HL-60/S4 treated with retinoic acid at 250 ng/mL for 4 days and 3 days (cell line): ENCODE results near the gene FAM184A.
"Not testable (repeated sequence)": the region's sequence is repeated elsewhere in the genome, so short reads cannot be mapped to it uniquely, and the experiment has no call there.

ENCODE experiments used
- in situ Hi-C: fragments of 300-500 bp; cut with MboI; formaldehyde crosslinking; loops from 2 replicates; pipeline ENCODE4 v1.7.0; 2022; ENCODE audit warnings: low sequenced_read_pairs

The FAM184A gene

GRCh38 chr6:119078376-119079282, at the start of gene FAM184A:
TSS of gene FAM184A (minus strand) at chr6:119078664. CDS start at chr6:119078299, 365 bp downstream.
- in situ Hi-C loops: no loop called here

DNA sequence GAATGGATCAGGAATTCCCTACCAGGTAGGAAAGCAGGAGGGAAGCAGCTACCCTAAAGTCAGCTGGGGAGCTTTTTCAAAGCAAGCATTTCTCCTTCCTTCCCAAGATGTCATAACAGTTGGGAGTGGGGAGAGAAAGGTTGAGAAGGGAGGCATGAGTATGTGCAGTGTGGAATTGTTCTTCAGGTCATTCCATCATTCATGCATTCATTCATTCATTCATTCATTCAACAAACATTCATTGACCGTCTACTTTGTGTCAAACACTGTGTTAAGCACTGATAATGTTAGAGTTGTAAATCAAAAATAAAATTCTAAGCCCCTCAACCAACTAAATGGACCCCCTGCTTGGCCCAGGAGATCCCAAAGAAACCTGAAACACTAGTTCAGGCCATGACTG, 49.2 kb upstream of the FAM184A start:
- in situ Hi-C loops: no loop called here

DNA sequence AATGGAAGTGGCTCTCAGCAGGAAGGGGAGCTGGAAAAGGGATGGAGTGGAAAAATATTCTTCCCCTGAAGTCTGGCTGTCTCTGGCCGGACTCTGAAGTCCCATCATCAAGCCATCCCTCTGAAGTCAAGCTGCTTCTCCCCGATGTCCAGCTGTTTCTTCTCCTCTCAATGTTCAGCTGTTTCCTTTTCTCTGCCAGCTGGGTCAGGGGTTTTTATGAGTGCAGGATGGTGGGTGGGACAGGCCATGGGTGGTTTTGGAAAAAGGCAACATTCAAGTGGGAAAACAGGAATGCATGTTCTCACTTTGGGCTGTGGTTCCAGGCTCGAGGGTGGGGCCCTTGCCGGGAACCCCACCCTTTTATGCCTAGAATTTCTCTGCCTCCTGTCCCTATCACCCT, 48.4 kb upstream of the FAM184A start:
- in situ Hi-C loops: no loop called here

DNA sequence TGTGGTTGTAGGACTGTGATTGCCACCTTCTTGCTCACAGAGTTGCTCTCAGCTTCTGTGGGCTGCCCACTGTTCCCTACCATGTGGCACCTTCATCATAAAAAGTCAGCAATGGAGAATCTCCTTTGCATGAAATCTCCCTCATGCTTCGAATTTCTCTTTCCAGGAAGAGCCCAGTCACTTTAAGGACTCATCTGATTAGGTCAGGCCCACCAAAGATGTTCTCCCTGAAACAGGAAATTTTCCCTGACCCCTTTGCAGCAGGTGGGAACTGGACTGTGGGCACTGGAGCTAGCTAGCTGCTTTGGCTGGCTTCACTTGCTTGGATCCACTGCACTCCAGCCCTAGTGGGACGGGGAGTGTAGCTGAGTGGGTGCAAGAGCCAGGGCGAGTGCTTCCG, 47.7 kb upstream of the FAM184A start:
- in situ Hi-C loops: no loop called here

GRCh38 chr6:119125576-119125975, 47.1 kb upstream of the FAM184A start:
- in situ Hi-C loops: no loop called here

GRCh38 chr6:119124079-119124824, 45.8 kb upstream of the FAM184A start:
- in situ Hi-C loops: no loop called here

DNA sequence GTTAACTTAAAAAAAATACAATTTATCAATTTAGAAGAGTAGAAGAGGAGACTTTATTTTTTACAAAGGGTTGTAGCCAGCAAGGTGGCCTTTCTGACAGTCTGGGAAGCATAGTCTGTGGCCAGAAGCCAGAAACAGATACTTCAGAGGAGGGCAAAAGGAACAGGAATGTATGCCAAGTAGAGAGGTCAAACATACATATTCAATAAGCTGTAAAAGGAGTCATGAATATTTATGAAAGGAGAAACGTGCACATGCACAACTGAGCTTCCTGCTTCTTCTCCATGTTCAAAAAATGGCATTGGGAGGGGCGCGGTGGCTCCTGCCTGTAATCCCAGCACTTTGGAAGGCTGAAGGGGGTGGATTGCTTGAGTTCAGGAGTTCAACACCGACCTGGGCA, 43.9 kb upstream of the FAM184A start:
- in situ Hi-C loops: no loop called here

- in situ Hi-C loops: no loop called here
Observed at GRCh38 chr6:119121367-119121766, 42.9 kb upstream of the FAM184A start.

DNA sequence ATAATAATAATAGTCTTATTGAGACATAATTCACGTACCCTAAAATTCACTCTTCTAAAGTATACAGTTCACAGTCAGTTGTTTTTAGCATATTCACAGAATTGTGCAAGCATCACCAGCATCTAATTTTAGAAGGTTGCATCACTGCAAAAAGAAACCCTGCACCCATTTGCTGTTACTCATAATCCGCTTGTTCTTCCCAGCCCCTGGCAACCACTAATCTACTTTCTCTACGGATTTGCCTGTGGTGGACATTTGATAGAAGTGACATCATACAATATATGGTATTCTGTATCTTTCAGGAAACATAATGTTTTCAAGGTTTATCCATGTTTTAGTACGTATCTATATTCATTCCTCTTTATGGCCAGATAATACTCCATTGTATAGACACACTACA, 41.5 kb upstream of the FAM184A start:
- in situ Hi-C loops: no loop called here

- in situ Hi-C loops: not testable (repeated sequence)
Observed at GRCh38 chr6:119119062-119119461, 40.6 kb upstream of the FAM184A start.

DNA sequence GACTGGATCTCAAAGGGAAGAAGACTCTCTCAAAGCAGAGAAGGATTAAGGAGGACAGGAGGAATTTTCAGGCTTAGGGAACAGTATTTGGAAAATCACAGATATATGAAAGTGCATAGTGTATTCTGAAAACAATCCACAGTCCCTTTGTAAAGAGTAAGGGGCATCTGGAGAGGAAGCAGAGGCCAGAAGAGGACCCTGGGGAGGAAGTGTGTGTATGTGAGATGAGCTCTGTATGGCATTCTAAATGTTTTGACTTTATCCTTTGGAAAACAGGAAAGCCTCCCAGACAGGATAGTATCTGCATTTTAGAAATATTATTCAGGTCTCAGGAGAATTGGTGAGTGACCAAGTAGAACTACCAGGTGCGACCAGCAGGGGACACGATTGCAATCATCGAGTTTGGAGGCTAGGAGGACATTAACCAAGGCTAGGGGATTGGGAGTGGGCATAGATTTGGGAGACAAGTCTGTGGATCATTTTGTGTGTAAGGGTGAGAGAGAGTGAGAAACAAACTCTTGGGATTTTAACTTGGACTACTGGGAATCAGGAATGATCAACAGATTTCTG, 38.3 kb upstream of the FAM184A start:
- in situ Hi-C loops: no loop called here

DNA sequence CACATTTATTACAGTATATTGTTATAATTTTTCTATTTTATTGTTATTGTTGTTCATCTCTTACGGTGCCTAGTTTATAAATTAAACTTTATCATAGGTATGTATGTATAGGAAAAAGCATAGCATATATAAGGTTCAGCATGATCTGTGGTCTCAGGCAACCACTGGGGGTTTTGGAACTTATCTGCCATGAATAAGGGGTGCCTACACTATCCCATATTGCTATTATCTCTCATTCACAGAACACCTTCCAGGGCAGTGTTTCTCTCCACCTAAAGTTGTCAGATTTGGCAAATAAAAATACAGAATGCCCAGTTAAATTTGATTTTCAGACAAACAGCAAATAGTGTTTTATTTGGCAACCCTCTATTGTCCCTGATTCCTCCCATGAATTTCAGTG, 35.5 kb upstream of the FAM184A start:
- in situ Hi-C loops: no loop called here

- in situ Hi-C loops: no loop called here
Observed at GRCh38 chr6:119112812-119113530, 34.5 kb upstream of the FAM184A start.

DNA sequence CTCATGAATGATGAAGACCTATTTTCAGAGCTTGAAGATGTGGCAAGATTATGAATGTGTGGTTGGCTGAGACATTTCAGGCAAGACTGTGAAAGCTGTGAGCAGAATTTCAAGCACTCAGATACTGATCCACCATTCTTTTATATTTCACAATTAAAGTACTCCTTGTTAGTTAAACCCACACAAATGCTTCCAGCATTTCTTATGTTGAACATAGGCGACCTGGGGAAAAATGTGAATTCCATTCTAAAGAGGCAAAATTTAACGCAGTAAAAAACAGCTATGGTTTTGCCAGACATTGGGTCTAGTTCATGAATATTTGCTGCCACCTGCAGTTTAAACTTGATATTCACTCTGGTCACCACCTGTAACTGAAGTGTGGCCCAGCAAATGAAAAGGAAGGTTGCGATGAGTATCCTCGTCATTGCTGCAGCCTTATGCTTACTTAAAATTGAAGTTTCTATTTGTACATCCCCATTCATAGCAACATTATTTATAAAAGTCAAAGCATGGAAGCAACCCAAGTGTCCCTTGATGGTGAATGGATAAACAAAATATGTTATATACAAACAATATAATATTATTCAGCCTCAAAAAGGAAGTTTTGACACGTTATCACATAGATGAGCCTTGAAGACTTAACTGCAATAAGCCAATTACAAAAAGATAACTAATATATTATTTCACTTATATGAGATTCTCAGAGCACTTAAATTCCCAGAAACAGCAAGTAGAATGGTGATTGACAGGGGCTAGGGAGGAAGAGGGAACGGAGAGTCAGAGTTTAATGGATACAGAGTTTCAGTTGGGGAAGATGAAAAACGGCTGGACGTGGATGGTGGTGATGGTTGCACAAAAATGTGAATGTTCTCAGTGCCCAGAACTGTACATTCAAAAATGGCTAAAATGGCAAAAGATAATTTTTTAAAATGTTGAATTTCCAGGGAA, 32.4 kb upstream of the FAM184A start:
- in situ Hi-C loops: no loop called here

- in situ Hi-C loops: no loop called here
Observed at GRCh38 chr6:119109654-119110325, 31.3 kb upstream of the FAM184A start.

DNA sequence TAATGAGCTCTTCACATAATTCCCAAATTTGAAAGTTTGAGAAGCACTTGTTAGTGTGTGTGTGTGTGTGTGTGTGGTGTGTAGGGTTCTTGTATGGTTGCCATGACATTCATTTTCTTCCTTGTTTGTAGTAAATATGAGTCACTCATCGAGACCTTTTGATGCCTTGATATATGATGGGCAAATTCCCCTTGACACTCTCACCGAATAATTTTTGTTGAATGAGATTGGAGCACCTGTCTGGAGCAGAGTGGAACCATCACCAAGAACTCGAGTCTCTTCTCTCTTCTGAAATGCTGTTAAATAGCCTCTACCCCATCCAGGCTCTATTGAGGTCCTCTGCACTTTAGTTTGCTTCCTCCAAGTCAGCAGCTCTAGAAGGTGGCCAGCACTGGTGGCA, 29.6 kb upstream of the FAM184A start:
- in situ Hi-C loops: no loop called here

DNA sequence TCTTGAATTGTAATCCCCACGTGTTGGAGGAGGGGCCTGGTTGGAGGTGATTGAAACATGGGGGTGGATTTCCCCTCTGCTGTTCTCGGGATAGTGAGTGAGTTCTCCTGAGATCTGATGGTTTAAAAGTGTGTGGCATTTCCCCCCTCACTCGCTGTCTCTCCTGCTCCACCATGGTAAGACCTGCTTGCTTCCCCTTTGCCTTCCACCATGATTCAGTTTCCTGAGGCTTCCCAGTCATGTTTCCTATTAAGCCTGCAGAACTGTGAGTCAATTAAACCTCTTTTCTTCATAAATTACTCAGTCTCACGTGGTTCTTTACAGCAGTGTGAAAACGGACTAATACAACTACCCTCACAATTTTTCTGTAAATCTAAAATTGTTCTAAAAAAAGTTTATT, 26.8 kb upstream of the FAM184A start:
- in situ Hi-C loops: no loop called here

- in situ Hi-C loops: no loop called here
Observed at GRCh38 chr6:119102901-119103300, 24.4 kb upstream of the FAM184A start.

DNA sequence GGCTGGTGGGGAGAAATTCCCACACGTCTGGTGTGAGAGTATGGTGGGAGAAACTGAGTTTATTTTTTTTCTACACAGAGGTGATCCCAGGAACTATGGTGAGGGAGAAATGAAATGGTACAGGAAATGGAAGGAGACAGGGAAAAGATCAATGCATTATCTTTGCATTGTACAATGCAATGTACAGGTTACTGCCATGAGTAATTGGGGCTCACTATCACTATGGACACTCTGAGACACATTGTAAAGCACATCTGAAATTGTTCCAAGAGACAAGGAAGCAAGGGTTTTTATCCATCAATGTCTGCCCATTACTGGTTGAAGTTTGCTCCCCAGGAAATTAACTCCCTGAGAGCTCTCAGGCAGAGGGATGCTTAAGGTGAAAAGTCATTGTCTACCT, 21.7 kb upstream of the FAM184A start:
- in situ Hi-C loops: no loop called here
